Measurements from ENCODE around the gene OR52E4.

Gene OR52E4

GRCh38 chr11:5931061-5931460, 50.6 kb downstream of the OR52E4 start:
- H3K27ac ChIP-seq = no peak overlapping the region
- no peak for DNase-seq (ENCODE audit: low spot score)
- TF ChIP-seq CTCF (conservative IDR thresholded peaks at IDR 0.05; ENCODE audit: low read depth) = no peak
- ChIA-PET CTCF (interaction anchor here (0.6 kb wide), 1 partner anchor 8 kb away, joined by 3 read pairs; no protein-coding TSS in a partner anchor), POLR2A (ENCODE audit: low non-redundant PET) (no interaction called here)

GRCh38 chr11:5932671-5933070, 52.2 kb downstream of the OR52E4 start:
- no peak overlapping the region for H3K27ac ChIP-seq
- POLR2A ChIA-PET (ENCODE audit: low non-redundant PET) = no interaction called here
- DNase-seq (ENCODE audit: low spot score) = no peak
- CTCF ChIA-PET = no interaction called here
- TF ChIP-seq CTCF (conservative IDR thresholded peaks at IDR 0.05; ENCODE audit: low read depth) = no peak

GRCh38 chr11:5933116-5933515, 52.7 kb downstream of the OR52E4 start:
- TF ChIP-seq CTCF (conservative IDR thresholded peaks at IDR 0.05; ENCODE audit: low read depth) = no peak
- ChIA-PET POLR2A (ENCODE audit: low non-redundant PET) (no interaction called here), CTCF (no interaction called here)
- no peak for DNase-seq (ENCODE audit: low spot score)
- no peak overlapping the region for H3K27ac ChIP-seq
